GM21390 (cell line): ENCODE data around the gene IMPG2.
A peak's percentile ranks its signal among the peaks of the same experiment; 100 is the strongest.

Source experiments
- ATAC-seq: cut with Tn5 transposase; IDR thresholded peaks from one replicate; pipeline ENCODE4 v1.9.1; 2021; ENCODE audit not compliant: unreplicated experiment

IMPG2 gene

DNA sequence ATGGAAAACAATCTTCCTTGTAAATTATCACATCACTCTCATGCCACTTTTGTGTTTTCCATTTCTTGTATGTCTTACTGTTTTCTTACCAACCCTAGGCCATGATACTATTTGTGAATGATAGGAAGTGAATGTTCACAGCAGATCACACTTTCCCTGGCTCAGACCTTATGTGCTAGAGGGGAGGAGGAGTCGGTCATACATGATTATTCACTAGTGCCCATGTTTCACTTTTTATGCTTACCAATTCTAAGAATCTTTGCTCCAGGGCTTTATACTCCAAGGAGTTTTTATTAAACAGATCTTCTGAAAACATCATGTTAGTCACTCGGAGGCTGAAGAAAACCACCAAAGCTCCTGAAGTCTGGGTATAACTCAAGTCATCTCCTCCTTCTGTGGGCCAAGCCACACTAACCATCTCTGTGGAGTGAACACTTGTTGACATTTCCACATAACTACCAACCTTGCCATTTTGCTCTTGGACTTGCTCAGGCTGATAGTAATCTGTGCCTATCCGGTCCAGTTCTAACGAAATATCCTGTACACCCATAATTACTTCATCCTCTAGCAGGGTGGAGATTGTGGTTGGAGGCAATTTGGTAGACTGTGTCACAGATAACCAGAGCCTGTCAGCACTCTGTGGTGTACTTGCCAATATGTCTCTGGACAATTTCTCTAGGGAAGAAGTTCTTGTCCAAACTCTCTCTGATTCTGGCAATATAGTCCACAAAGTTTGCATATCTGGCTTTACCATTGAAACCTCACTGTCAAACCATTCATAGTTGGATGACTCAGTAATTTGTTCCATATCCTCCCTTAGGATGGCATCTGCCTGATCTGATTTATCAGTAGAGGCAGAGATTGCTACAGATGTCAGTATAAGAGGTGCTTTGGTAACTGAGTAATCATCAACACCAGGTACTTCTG, 76.8 kb downstream of the IMPG2 start:
- no peak for ATAC-seq

DNA sequence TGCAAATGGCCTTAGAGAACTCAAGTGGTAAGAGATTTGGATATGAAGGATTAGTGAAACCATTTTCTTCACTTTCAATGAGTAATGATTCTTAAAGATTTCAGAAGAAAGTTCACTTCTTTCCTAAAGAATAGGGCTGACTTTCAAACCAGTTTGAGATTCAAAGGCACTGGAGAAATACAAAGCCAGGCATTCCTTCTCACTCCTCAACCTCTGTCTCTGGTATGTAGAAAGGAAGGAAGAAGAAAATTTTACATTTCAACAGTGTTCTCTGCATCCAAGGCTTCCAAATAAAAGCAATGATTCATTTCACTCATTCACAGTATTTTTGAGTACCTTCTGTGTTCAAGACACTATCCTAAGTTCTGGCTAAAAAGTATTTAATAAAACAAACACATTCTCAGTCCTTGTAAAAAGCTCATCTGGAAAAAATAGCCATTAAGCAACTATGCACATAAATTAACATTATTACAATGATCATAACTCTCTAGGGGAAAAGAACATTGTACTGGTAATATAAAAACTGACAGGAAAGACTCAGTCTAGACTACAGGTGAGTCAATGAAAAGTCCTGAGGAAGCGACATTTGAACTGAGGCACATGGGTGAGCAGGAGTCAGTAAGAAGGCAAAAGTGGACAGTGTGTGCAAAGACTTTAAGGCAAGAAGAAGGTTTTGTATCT, 79.5 kb downstream of the IMPG2 start:
- ATAC-seq: no peak

DNA sequence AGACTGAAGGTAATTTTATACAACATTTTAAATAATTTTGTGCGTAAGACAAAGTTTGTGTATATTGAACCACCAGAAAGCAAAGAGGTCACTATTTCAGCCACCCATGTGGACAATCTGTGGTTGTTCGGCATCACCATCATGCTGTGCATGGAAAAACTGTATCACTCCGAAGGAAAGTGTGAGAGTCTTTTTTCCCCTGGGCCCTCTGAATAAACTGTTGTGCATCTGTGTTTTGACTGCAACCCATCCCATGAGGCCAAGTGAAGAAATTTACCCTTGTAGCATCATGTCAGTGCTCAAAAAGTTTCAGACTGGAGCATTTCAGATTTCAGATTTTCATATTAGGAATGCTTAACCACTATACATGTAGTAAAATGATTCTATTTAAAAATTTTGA, 85.3 kb downstream of the IMPG2 start:
- no peak for ATAC-seq

- ATAC-seq: no peak
Observed at GRCh38 chr3:101230618-101231017, 89.8 kb downstream of the IMPG2 start.

DNA sequence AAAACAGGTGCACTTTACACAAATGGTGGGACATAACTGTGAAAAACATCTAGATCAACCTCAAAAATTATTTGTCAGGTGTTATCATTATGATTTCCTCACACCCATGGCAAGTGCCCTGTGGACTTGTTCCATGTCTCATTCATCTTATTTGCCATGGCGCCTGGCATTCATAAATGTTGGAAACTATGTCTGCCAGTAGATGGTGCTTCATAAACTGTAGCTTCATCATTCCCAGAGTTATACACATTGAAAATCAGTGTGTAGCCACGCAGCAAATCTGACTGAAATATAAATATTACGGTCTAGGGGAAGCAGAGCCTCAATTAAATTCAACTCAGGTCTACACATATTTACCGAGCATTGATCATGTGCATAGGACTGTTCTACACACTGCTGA, 90.7 kb downstream of the IMPG2 start:
- ATAC-seq: no peak

DNA sequence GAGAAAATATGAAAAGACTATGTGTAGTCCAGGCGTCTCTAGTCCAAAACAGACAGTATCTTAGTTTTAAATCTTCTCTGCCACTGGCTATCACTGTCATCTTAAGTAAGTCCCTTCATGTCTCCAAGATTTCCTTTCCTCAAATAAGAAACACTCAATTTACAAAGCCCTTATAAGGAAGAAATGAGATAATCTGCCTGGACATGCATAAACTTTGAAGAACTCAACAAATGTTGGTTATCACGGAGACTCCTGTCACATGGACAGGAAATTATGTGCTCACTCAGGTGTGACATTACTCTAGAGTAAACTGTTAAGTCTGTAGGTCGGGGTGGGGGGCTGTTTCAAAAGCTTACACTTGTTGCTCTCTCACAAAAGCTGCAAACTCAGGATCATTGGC, 91.9 kb downstream of the IMPG2 start:
- no peak for ATAC-seq

- ATAC-seq: no peak
Observed at GRCh38 chr3:101224739-101225138, 95.6 kb downstream of the IMPG2 start.

- ATAC-seq: no peak
Observed at GRCh38 chr3:101223016-101223415, 97.4 kb downstream of the IMPG2 start.

DNA sequence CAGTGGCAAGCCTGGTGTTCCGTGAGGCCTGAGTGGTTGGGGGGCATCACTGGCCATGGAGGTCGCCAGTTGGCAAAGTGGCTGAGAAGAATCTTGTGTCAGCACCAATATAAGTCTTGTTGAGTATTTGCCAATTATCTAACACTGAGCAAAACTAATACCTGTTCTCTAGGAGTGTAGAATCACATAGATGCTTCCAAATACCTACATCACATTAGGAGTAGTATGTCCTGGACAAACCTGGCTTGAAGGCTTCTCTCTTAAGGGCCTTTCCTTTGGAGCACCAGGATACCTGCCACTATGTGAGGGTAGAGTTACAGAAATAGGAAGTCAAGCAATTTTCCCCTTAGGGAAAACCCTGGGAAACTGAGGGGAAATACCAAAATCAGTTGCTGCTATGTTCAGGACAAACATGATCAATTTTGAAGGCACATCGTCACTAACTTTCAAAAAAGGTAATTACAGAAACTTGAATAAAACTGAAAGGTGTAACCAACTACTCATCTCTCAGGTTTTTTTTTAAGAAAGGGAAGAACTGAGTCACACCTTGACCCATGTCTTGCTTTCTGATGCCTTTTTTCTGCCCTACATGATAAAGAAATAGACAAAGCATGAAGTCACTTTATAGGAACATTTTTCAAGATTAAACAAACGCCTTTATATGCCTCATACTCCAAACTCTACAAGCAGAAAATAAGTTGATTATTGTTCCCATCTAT, 100.4 kb downstream of the IMPG2 start:
- peak; percentile 51 for ATAC-seq

DNA sequence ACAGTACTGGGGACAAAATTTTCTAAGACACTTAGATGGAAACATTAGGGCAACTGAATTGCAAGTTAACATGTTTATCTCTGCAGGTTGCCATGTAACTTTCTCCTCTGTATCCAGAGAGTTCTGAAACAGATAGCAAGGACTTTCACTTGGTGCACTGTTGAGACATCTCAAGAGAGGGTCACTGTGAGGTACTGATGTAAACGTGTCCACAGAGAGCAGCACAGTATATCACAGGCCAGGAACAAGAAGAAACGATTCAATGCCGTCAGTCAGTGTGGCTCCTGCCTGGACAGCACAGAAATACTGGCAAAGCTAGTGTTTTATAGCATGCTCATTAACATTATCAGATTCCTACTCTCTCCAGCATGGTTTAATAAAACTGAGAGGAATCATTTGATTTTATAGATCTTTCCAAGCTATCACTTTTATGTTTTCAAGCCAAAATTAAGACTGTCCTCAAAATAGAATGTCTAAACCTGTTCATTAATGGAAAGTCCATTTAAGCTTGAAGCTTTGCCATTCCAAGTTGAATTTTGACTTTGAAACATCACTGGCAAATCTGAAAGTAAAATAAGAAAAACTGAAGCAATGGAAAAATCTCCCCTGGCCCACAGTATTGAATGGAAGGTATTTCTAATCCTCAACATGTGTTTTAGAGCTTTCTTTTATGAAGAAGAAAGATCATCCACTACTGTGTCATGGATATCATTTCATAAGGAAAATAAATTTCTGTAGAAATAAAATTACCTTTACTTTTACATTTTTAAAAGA, 102.7 kb downstream of the IMPG2 start:
- no peak for ATAC-seq

DNA sequence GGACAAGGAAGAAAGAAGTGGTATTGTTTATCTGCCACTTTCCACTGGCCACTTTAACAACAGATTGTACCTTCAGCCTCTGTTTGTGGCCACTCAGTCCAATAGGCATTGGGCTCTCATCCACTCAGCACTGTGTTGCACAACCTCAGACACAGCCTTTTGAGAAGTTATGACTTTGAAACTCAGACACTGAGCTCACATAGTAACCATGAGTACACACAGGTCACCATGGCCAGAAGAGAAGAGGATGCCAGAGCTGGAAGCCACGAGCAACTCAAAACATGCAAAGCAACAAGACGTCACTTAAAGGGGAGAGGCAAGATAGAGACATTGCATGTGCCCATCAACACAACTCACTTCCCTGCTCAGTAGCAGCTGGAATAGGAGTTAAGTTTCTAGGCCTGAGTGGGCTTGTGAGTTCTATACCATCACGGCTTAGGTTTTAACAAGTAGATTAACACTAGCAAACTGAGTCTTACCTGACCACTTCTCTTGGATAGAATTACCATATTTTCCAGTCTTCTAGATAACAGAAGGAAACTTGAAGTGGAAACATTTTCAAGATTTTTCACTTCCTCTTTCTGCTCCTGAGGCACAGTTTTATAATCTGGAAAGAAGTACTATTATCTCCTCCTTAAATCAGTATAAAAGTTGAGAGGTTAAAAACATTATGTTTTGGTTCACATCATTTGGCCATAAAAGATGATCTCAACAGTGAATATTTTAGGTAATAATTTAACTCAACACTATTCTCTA, 103.5 kb downstream of the IMPG2 start:
- ATAC-seq: no peak

DNA sequence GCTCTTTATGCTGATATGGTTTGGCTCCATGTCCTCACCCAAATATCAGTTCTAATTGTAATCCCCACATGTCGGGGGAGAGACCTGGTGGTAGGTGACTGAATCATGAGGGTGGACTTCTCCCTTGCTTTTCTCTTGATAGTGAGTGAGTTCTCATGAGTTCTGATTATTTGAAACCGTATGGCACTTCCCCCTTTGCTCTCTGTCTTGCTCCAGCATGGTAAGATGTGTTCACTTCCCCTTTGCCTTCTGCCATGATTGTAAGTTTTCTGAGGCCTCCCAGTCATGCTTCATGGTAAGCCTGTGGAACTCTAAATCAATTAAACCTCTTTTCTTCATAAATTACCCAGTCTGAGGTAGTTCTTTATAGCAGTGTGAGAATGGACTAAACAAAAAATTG, 107.6 kb downstream of the IMPG2 start:
- no peak for ATAC-seq

GRCh38 chr3:101204246-101204645, 116.1 kb downstream of the IMPG2 start:
- no peak for ATAC-seq

GRCh38 chr3:101203411-101203810, 117.0 kb downstream of the IMPG2 start:
- no peak for ATAC-seq

- ATAC-seq: no peak
Observed at GRCh38 chr3:101202640-101203039, 117.7 kb downstream of the IMPG2 start.

DNA sequence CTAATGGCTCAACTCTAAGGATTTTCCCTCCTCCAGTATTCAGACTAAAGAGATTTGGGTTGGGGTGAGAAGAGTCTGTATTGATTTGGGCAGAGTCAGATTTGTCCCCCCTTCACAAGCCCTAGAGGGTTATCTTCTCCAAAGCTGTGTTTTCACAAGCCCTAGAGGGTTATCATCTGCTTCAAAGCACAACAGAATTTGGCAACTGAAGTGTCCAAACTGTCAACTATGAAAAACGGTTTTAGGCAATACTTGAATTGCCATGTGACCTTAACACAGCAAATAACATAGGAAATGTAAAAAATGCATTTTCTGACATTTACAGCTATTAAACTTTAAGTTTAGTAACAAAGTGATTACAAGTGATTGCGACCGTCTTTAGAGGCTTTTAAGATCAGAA, 119.9 kb downstream of the IMPG2 start:
- no peak for ATAC-seq

DNA sequence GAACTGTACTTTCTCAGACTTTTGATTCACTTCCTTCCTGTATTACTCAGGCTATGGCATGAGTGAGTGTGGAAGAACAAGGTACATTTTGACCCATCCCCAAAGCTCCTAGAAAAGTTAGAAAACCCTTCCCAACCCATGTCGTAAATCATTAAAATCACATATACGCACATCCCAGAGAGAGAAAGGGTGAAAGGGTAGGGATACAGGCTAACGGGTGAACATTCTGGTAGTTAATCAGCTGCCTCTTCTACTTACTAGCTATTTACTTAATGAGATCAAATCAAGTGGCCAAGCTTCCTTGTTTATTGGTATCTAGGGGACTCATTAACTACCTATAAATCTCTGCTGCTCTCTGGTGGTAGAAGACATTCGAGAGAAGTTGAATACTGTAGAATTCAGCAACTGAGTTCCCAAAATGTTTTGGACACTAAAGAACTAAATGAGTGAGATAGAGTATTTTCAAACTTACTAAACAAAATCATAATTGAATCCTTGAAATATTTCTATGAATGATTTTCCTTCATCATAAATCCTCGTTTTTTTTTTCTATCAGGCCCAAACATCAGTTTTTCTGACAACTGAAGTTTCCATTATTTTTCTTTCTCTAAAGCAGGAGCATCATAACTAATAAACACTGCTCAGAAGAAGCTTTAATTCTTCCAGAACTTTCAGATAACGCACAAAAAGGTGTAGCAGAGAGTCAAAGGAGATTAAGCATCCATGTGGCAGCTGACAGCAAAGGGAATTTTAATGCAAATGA, 124.2 kb downstream of the IMPG2 start:
- ATAC-seq: no peak

- no peak for ATAC-seq
Observed at GRCh38 chr3:101194392-101194791, 126.0 kb downstream of the IMPG2 start.

DNA sequence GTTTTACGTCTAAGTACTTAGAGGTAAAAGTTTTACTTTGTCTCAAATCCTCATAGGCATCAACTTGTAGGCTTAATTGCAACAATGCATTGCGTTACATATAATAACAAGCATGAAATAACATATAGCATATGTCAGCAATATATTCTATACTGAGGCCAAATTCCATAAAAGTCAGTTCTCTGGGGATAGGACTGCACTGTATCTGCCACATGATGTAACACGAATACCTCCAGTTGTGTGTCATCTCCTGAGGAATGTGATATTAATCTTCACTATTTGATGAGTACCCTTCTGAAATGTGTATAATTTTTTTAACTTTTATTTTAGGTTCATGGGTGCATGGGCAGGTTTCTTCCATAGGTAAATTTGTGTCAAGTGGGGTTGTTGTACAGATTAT, 126.4 kb downstream of the IMPG2 start:
- ATAC-seq: no peak

DNA sequence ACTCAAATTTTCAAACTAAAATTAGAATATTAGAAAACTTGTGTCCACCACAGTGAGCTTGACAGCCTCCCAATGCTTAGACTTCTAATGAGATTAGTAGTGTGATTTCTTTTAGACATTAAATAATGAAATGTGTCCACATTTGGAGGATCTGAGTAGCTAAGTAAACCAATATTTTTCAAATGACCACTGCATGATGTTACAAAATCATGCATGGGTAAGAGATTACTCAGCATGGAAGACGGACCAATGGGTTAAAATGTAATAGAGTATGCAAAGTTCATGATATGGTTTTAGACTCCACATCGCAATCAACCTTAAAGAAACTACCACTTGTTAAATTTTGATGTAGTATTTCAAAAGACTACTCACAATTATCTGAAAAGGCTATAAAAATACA, 130.6 kb downstream of the IMPG2 start:
- no peak for ATAC-seq
